ENCODE data around the gene TAL2. TPM values are rescaled to one million over a fixed set of nuclear protein-coding genes. Genes with fewer than 3 reads are reported as not detected.

Gene TAL2
- polyA plus RNA-seq, 1 of the 3 experiments (the other 2 are of a cell fraction): 0.15 TPM

DNA sequence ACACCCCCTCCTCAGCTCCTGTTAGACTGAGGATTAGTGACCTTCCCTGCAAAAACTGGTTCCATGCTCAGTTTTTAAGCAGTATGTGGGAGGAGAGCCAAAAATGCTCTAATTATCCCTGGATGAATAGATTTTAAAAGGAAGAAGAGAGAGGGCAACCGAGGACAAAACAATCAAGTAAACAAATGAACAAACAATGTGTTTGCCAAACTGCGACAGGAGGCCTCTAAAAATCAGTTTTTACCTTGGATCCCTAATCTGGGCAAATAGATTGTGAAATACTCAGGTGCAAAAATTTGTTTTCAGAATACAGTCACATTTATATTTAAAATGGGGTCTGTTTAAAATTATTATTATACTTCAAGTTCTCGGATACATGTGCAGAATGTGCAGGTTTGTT is 8.5 kb downstream of the TAL2 start:
- ChIA-PET CTCF (interaction anchor here (0.5 to 1.1 kb wide), 2 partner anchors 31 to 37 kb away, joined by 3 read pairs; no protein-coding TSS in a partner anchor), POLR2A (no interaction called here)
- H3K36me3 ChIP-seq (replicated peaks in 1 of 2; ENCODE audit: control insufficient read depth in 1 of 2, insufficient read depth in 2 of 2, low read length in 1 of 2): no peaks in the 10 kb centered on the region
- no peaks in the 10 kb centered on the region for H4K20me1 ChIP-seq (ENCODE audit: insufficient read depth)
- H3K4me3 ChIP-seq (ENCODE audit: low read depth in 2 of 2, low read length in 1 of 2): no peak overlapping the region
- no peaks in the 10 kb centered on the region for H3K9me2 ChIP-seq
- 40% methylated on average over 3 of the region's 3 CpGs for WGBS (ENCODE audit: low lambda C conversion rate)
- H2AFZ ChIP-seq (ENCODE audit: low read depth): no peak overlapping the region
- no peaks in the 10 kb centered on the region for H3K4me1 ChIP-seq (ENCODE audit: control insufficient read depth in 1 of 2, insufficient read depth in 2 of 2, low read depth in 1 of 2, low read length in 1 of 2)
- DNase-seq: no peak
- H3K4me2 ChIP-seq: no peak overlapping the region
- no peaks in the 10 kb centered on the region for H3K9me3 ChIP-seq
- no peak overlapping the region for H3K9ac ChIP-seq
- TF ChIP-seq JUND (IDR thresholded peaks at IDR 0.05): no peak
- no peak for TF ChIP-seq FOSL2 (IDR thresholded peaks at IDR 0.05; ENCODE audit: borderline replicate concordance, low read depth)
- TF ChIP-seq MEF2A (IDR thresholded peaks at IDR 0.05; ENCODE audit: borderline replicate concordance, low read depth): no peak
- TF ChIP-seq RCOR1 (IDR thresholded peaks at IDR 0.05; ENCODE audit: low read length): no peak
- TF ChIP-seq GATA2 (CRISPR knock-in tag; IDR thresholded peaks at IDR 0.05): no peak
- no peak for TF ChIP-seq NRF1 (IDR thresholded peaks at IDR 0.05; ENCODE audit: low read depth, low read length)
- no peak for TF ChIP-seq FOXM1 (IDR thresholded peaks at IDR 0.05; ENCODE audit: low read depth)
- H3K27ac ChIP-seq (ENCODE audit: low read depth in 2 of 2, low read length in 1 of 2): no peak overlapping the region
- no peaks in the 10 kb centered on the region for H3K27me3 ChIP-seq (ENCODE audit: insufficient read depth)
- no peaks in the 10 kb centered on the region for H3K79me2 ChIP-seq (ENCODE audit: insufficient read depth)
- no peaks in the 10 kb centered on the region for H3F3A ChIP-seq (replicated peaks; ENCODE audit: insufficient read depth)

DNA sequence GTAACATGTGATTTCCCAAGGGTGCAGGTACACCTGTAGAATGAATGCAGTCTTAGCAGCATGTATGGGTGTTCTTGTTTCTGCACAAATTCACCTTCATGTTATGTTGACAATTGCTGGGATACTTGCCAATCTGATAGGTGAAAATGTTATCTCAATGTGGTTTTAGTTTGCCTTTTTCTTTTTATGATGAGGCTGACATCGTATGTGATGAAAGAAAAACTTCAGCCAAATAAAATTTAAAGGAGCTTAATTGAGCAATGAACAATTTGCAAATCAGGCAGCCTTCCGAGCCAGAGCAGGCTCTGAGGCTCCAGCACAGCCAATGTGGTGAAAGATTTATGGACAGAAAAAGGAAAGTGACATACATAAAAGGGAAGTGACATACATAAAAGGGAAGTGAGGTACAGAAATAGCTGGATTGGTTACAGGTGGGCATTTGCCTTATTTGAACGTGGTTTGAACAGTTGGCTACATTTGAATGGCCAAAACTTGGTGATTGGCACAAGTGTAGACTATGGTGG is 10.5 kb downstream of the TAL2 start:
- no peak for TF ChIP-seq CHD2 (IDR thresholded peaks at IDR 0.05; ENCODE audit: low read length, partially characterized antibody)
- TF ChIP-seq FOSL2 (IDR thresholded peaks at IDR 0.05; ENCODE audit: borderline replicate concordance, low read depth): no peak
- peak; percentile 35; the same call in 1 of the 2 replicates for TF ChIP-seq GATA2 (CRISPR knock-in tag; IDR thresholded peaks at IDR 0.05)
- Histone ChIP-seq H2AFZ (ENCODE audit: low read depth) (no peak overlapping the region), H3K27ac (ENCODE audit: low read depth in 2 of 2, low read length in 1 of 2) (no peak overlapping the region), H3K4me2 (no peak overlapping the region), H3K79me2 (ENCODE audit: insufficient read depth) (no peaks in the 10 kb centered on the region), H3F3A (replicated peaks; ENCODE audit: insufficient read depth) (no peaks in the 10 kb centered on the region), H4K20me1 (ENCODE audit: insufficient read depth) (no peaks in the 10 kb centered on the region), H3K9ac (no peak overlapping the region), H3K4me1 (ENCODE audit: control insufficient read depth in 1 of 2, insufficient read depth in 2 of 2, low read depth in 1 of 2, low read length in 1 of 2) (no peaks in the 10 kb centered on the region; a peak in 1 of 4 replicates), H3K4me3 (ENCODE audit: low read depth in 2 of 2, low read length in 1 of 2) (no peak overlapping the region), H3K9me3 (no peaks in the 10 kb centered on the region), H3K27me3 (ENCODE audit: insufficient read depth) (no peaks in the 10 kb centered on the region), H3K9me2 (no peaks in the 10 kb centered on the region), H3K36me3 (replicated peaks in 1 of 2; ENCODE audit: control insufficient read depth in 1 of 2, insufficient read depth in 2 of 2, low read length in 1 of 2) (no peaks in the 10 kb centered on the region)
- CTCF ChIA-PET: interaction anchor here (0.8 to 1.1 kb wide), 2 partner anchors 16 to 18 kb away, joined by 3 read pairs; no protein-coding TSS in a partner anchor
- WGBS (ENCODE audit: low lambda C conversion rate): 11% methylated on average over 3 of the region's 3 CpGs
- POLR2A ChIA-PET: no interaction called here
- DNase-seq: no peak

DNA sequence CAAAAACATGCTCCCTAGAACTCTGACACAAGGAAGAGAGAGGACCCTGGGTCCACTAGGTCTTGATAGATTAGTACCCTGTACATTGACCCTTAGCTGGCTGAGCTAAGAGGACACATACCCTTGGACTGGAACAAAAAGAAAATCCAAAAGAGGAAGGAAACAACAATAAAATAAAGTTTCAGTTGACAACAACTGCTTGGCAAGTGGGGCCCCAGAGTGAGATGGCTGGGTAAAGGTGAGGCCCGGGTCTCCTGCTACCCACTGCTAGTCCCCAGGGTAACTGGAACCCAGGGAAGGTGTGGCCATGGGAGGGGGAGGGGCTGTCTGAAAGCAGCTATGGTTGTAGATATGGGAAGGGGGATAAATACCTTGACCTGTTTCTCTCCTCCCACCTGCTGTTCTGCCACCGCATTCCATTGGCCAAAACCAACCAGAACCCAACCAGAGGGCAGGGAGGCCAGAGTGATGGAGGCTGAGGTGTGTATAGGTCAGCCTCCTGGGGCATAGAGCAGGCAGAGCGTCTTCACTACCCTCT is 11.7 kb downstream of the TAL2 start:
- Histone ChIP-seq H3K36me3 (replicated peaks in 1 of 2; ENCODE audit: control insufficient read depth in 1 of 2, insufficient read depth in 2 of 2, low read length in 1 of 2) (no peaks in the 10 kb centered on the region), H3K9me2 (no peaks in the 10 kb centered on the region), H3K4me1 (ENCODE audit: control insufficient read depth in 1 of 2, insufficient read depth in 2 of 2, low read depth in 1 of 2, low read length in 1 of 2) (no peaks in the 10 kb centered on the region; a peak in 1 of 4 replicates), H3K27ac (ENCODE audit: low read depth in 2 of 2, low read length in 1 of 2) (no peak overlapping the region), H3K4me3 (ENCODE audit: low read depth in 2 of 2, low read length in 1 of 2) (no peak overlapping the region), H4K20me1 (ENCODE audit: insufficient read depth) (no peaks in the 10 kb centered on the region), H2AFZ (ENCODE audit: low read depth) (no peak overlapping the region), H3K79me2 (ENCODE audit: insufficient read depth) (no peaks in the 10 kb centered on the region), H3K9ac (no peak overlapping the region), H3F3A (replicated peaks; ENCODE audit: insufficient read depth) (no peaks in the 10 kb centered on the region), H3K4me2 (no peak overlapping the region), H3K27me3 (ENCODE audit: insufficient read depth) (no peaks in the 10 kb centered on the region), H3K9me3 (no peaks in the 10 kb centered on the region)
- DNase-seq: no peak
- WGBS (ENCODE audit: low lambda C conversion rate): 42% methylated on average over 3 of the region's 3 CpGs
- POLR2A ChIA-PET: no interaction called here
- CTCF ChIA-PET: interaction anchor here (1.1 kb wide), 1 partner anchor 17 kb away, joined by 3 read pairs; no protein-coding TSS in a partner anchor
- TF ChIP-seq, protein P1, sequence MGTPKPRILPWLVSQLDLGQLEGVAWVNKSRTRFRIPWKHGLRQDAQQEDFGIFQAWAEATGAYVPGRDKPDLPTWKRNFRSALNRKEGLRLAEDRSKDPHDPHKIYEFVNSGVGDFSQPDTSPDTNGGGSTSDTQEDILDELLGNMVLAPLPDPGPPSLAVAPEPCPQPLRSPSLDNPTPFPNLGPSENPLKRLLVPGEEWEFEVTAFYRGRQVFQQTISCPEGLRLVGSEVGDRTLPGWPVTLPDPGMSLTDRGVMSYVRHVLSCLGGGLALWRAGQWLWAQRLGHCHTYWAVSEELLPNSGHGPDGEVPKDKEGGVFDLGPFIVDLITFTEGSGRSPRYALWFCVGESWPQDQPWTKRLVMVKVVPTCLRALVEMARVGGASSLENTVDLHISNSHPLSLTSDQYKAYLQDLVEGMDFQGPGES (IDR thresholded peaks at IDR 0.05; ENCODE audit: low read depth, low read length): no peak
- TF ChIP-seq, protein P2, sequence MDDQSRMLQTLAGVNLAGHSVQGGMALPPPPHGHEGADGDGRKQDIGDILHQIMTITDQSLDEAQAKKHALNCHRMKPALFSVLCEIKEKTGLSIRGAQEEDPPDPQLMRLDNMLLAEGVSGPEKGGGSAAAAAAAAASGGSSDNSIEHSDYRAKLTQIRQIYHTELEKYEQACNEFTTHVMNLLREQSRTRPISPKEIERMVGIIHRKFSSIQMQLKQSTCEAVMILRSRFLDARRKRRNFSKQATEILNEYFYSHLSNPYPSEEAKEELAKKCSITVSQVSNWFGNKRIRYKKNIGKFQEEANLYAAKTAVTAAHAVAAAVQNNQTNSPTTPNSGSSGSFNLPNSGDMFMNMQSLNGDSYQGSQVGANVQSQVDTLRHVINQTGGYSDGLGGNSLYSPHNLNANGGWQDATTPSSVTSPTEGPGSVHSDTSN (IDR thresholded peaks at IDR 0.05): no peak
- TF ChIP-seq, protein P3, sequence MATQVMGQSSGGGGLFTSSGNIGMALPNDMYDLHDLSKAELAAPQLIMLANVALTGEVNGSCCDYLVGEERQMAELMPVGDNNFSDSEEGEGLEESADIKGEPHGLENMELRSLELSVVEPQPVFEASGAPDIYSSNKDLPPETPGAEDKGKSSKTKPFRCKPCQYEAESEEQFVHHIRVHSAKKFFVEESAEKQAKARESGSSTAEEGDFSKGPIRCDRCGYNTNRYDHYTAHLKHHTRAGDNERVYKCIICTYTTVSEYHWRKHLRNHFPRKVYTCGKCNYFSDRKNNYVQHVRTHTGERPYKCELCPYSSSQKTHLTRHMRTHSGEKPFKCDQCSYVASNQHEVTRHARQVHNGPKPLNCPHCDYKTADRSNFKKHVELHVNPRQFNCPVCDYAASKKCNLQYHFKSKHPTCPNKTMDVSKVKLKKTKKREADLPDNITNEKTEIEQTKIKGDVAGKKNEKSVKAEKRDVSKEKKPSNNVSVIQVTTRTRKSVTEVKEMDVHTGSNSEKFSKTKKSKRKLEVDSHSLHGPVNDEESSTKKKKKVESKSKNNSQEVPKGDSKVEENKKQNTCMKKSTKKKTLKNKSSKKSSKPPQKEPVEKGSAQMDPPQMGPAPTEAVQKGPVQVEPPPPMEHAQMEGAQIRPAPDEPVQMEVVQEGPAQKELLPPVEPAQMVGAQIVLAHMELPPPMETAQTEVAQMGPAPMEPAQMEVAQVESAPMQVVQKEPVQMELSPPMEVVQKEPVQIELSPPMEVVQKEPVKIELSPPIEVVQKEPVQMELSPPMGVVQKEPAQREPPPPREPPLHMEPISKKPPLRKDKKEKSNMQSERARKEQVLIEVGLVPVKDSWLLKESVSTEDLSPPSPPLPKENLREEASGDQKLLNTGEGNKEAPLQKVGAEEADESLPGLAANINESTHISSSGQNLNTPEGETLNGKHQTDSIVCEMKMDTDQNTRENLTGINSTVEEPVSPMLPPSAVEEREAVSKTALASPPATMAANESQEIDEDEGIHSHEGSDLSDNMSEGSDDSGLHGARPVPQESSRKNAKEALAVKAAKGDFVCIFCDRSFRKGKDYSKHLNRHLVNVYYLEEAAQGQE (IDR thresholded peaks at IDR 0.05; ENCODE audit: low read depth, low read length): no peak
- TF ChIP-seq ELF1 (IDR thresholded peaks at IDR 0.05): no peak
- TF ChIP-seq, protein P4, sequence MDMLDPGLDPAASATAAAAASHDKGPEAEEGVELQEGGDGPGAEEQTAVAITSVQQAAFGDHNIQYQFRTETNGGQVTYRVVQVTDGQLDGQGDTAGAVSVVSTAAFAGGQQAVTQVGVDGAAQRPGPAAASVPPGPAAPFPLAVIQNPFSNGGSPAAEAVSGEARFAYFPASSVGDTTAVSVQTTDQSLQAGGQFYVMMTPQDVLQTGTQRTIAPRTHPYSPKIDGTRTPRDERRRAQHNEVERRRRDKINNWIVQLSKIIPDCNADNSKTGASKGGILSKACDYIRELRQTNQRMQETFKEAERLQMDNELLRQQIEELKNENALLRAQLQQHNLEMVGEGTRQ (IDR thresholded peaks at IDR 0.05; ENCODE audit: borderline replicate concordance, low read depth, low read length): no peak
- TF ChIP-seq, protein P5, sequence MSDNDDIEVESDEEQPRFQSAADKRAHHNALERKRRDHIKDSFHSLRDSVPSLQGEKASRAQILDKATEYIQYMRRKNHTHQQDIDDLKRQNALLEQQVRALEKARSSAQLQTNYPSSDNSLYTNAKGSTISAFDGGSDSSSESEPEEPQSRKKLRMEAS (IDR thresholded peaks at IDR 0.05; ENCODE audit: low read depth): no peak
- no peak for TF ChIP-seq YY1 (IDR thresholded peaks at IDR 0.05; ENCODE audit: low read depth)
